H1 (cell line): ENCODE results near the gene WDR89. TPM values are rescaled to one million over a fixed set of nuclear protein-coding genes. Genes with fewer than 3 reads are reported as not detected.

Source experiments
- CHD7 ChIP-seq: fragments of 300-600 bp; sonication (generic); IDR thresholded peaks from 2 replicates; pipeline ENCODE4 v1.7.1; 2012; ENCODE audit warnings: low read length, moderate library complexity, mild to moderate bottlenecking, inconsistent platforms; ENCODE audit not compliant: insufficient replicate concordance
- POLR2AphosphoS5 ChIP-seq: IDR thresholded peaks from 2 replicates; pipeline ENCODE4 v1.6.1; 2011; ENCODE audit warnings: low read depth, low read length
- SAP30 ChIP-seq: fragments of 300-600 bp; sonication (generic); IDR thresholded peaks from 2 replicates; pipeline ENCODE4 v1.7.1; 2012; ENCODE audit warnings: low read length, moderate library complexity, mild to moderate bottlenecking, inconsistent platforms; ENCODE audit not compliant: insufficient read depth, insufficient replicate concordance
- SUZ12 ChIP-seq: fragments of 200-600 bp; sonication (generic); IDR thresholded peaks from 2 replicates; pipeline ENCODE4 v1.6.1; 2012; ENCODE audit warnings: mild to moderate bottlenecking, inconsistent platforms, low read length, moderate library complexity, mixed read lengths
- YY1 ChIP-seq: IDR thresholded peaks from 2 replicates; pipeline ENCODE4 v1.6.1; 2011; ENCODE audit warnings: low read depth, mild to moderate bottlenecking, low read length
- polyA plus RNA-seq, 7 experiments: library from polyadenylated mRNA; depleted of rRNA in 3 of 7; stranded (reverse) in 5 of 7; unstranded in 2 of 7; fragments of >200 nt in 5 of 7; fragments of 200-250 nt in 2 of 7; gene quantifications; 1 replicate in 5 of 7; 2 replicates in 1 of 7; 4 replicates in 1 of 7; pipeline versions ENCODE4 v1.2.1 to v1.2.3, GENCODE V29; 2011 to 2013; ENCODE audit warnings: missing spikeins in 2 of 7, mixed read lengths in 2 of 7
- total RNA-seq: library from RNA; stranded (reverse); fragmentation: NEBNext Ultra II Directional; extraction: Animal tissue kit (Norgen Biotek cat#: 25700); gene quantifications from 2 replicates; pipeline ENCODE4 v1.2.1, GENCODE V29; 2021

Gene WDR89
- total and polyA plus RNA-seq, 2 of the 8 experiments (the other 6 are each of a cell fraction or from before 2014, with no cell fraction given) = 8.3 to 32.9 TPM

GRCh38 chr14:63614679-63615363, 26.9 kb downstream of the WDR89 start (continued):
- no peak for TF ChIP-seq CHD7
- no peak for TF ChIP-seq YY1
- TF ChIP-seq POLR2AphosphoS5 = no peak
- no peak for TF ChIP-seq SAP30
- TF ChIP-seq SUZ12 = no peak
